Hepatocyte (in vitro differentiated cells): Measurements from ENCODE around the gene CHCHD6.

Experiments
- EZH2 ChIP-seq: fragments of 200-600 bp; sonication (generic); IDR thresholded peaks from 2 replicates; pipeline ENCODE4 v1.6.1; 2016; ENCODE audit warnings: antibody characterized with exemption, mild to moderate bottlenecking, borderline replicate concordance
- TF ChIP-seq, protein P1 (sequence below): fragments of 200-600 bp; sonication (generic); IDR thresholded peaks from 2 replicates; pipeline ENCODE4 v1.5.1; 2016; ENCODE audit warnings: antibody characterized with exemption, mild to moderate bottlenecking; ENCODE audit not compliant: poor library complexity

DNA sequence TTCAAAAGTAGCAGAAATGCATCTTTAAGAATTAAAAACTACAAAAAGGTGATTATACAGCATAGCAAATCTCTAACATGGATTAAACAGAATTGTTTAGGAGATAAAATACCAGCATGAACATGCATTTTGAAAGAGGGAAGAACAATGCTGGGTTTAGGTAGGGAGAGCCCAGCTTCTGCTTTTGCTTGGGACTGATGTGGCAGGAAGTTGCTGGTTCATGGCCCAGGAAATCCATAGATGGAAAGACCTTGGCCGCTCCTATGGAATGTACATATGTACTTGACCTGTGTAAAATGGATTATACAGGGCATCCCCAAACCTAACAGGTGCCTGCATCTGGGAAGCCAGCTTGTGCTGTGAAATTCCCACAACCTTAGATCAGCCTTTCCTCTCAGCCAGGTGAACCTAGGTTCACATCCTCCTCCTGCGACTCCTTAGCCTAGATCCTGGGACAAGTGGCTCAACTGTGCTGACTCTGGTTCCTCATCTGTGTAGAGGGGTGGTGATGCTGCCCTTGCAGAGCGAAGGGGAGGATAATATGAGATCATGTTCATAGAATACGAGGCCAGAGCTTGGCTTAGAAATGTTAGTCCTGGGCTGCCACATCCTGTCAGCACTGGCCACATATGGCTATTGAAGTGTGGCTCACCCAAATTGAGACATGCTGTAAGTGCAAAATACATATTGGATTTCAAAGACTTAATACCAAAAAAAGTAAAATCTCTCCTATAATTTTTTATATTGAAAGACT is 231.9 kb downstream of the CHCHD6 start:
- TF ChIP-seq, protein P1, sequence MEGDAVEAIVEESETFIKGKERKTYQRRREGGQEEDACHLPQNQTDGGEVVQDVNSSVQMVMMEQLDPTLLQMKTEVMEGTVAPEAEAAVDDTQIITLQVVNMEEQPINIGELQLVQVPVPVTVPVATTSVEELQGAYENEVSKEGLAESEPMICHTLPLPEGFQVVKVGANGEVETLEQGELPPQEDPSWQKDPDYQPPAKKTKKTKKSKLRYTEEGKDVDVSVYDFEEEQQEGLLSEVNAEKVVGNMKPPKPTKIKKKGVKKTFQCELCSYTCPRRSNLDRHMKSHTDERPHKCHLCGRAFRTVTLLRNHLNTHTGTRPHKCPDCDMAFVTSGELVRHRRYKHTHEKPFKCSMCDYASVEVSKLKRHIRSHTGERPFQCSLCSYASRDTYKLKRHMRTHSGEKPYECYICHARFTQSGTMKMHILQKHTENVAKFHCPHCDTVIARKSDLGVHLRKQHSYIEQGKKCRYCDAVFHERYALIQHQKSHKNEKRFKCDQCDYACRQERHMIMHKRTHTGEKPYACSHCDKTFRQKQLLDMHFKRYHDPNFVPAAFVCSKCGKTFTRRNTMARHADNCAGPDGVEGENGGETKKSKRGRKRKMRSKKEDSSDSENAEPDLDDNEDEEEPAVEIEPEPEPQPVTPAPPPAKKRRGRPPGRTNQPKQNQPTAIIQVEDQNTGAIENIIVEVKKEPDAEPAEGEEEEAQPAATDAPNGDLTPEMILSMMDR: no peak
- TF ChIP-seq EZH2: no peak
